ENCODE measurements around the gene POMGNT2.

POMGNT2 gene

GRCh38 chr3:43038010-43038409 is 67.9 kb downstream of the POMGNT2 start:
- Histone ChIP-seq H4K91ac (ENCODE audit: low read length) (no peak overlapping the region), H3K27ac (ENCODE audit: low read length, poor library complexity, severe bottlenecking) (no peak overlapping the region), H4K8ac (ENCODE audit: low read length) (no peak overlapping the region), H2BK5ac (ENCODE audit: low read depth, low read length, poor library complexity, severe bottlenecking) (no peak overlapping the region), H3K9ac (ENCODE audit: low read length) (no peak overlapping the region), H3K27me3 (ENCODE audit: control insufficient read depth in 1 of 2, insufficient read depth in 1 of 2, low read length in 2 of 2) (peaks cover 7 to 12% of the 10 kb centered on the region in 2 experiments), H3K4me3 (ENCODE audit: insufficient read depth in 1 of 2, low read depth in 1 of 2, low read length in 2 of 2) (no peak overlapping the region), H3K23ac (ENCODE audit: low read length in 2 of 2) (no peak overlapping the region), H3K4me1 (ENCODE audit: control insufficient read depth, insufficient read depth, low read depth, low read length) (no peaks in the 10 kb centered on the region), H3K4ac (ENCODE audit: low read depth in 1 of 2, low read length in 2 of 2) (no peak overlapping the region), H3K18ac (ENCODE audit: low read depth in 1 of 2, low read length in 2 of 2) (no peak overlapping the region), H2BK12ac (ENCODE audit: low read length in 2 of 2) (no peak overlapping the region), H3K36me3 (ENCODE audit: control insufficient read depth in 1 of 2, insufficient read depth in 2 of 2, low read depth in 1 of 2, low read length in 2 of 2) (no peaks in the 10 kb centered on the region), H3K4me2 (ENCODE audit: low read length, poor library complexity, severe bottlenecking) (no peak overlapping the region), H2AFZ (ENCODE audit: low read depth, low read length) (no peak overlapping the region), H2BK120ac (ENCODE audit: low read depth, low read length) (no peak overlapping the region), H3K79me1 (replicated peaks; ENCODE audit: low read length, poor library complexity, severe bottlenecking) (no peaks in the 10 kb centered on the region), H2AK5ac (ENCODE audit: low read length, severe bottlenecking) (no peak overlapping the region), H3K14ac (ENCODE audit: low read length in 2 of 2) (no peak overlapping the region), H3K9me3 (ENCODE audit: control insufficient read depth, low read length) (no peaks in the 10 kb centered on the region), H2BK15ac (ENCODE audit: low read depth, poor library complexity, severe bottlenecking) (no peak overlapping the region)
- no peak for DNase-seq
- 88% methylated on average over 5 of the region's 7 CpGs for WGBS

- no peak for DNase-seq
- Histone ChIP-seq H3K4me3 (ENCODE audit: insufficient read depth in 1 of 2, low read depth in 1 of 2, low read length in 2 of 2) (no peak overlapping the region), H3K36me3 (ENCODE audit: control insufficient read depth in 1 of 2, insufficient read depth in 2 of 2, low read depth in 1 of 2, low read length in 2 of 2) (no peaks in the 10 kb centered on the region), H3K79me1 (replicated peaks; ENCODE audit: low read length, poor library complexity, severe bottlenecking) (no peaks in the 10 kb centered on the region), H3K27ac (ENCODE audit: low read length, poor library complexity, severe bottlenecking) (no peak overlapping the region), H3K18ac (ENCODE audit: low read depth in 1 of 2, low read length in 2 of 2) (no peak overlapping the region), H3K27me3 (ENCODE audit: control insufficient read depth in 1 of 2, insufficient read depth in 1 of 2, low read length in 2 of 2) (peaks cover 7 to 12% of the 10 kb centered on the region in 2 experiments), H3K9ac (ENCODE audit: low read length) (no peak overlapping the region), H3K9me3 (ENCODE audit: control insufficient read depth, low read length) (no peaks in the 10 kb centered on the region), H3K4me1 (ENCODE audit: control insufficient read depth, insufficient read depth, low read depth, low read length) (no peaks in the 10 kb centered on the region), H4K91ac (ENCODE audit: low read length) (no peak overlapping the region), H2BK120ac (ENCODE audit: low read depth, low read length) (no peak overlapping the region), H3K14ac (ENCODE audit: low read length in 2 of 2) (no peak overlapping the region), H3K4ac (ENCODE audit: low read depth in 1 of 2, low read length in 2 of 2) (no peak overlapping the region), H4K8ac (ENCODE audit: low read length) (no peak overlapping the region), H2BK5ac (ENCODE audit: low read depth, low read length, poor library complexity, severe bottlenecking) (no peak overlapping the region), H3K4me2 (ENCODE audit: low read length, poor library complexity, severe bottlenecking) (no peak overlapping the region), H2BK12ac (ENCODE audit: low read length in 2 of 2) (no peak overlapping the region), H2BK15ac (ENCODE audit: low read depth, poor library complexity, severe bottlenecking) (no peak overlapping the region), H3K23ac (ENCODE audit: low read length in 2 of 2) (no peak overlapping the region), H2AFZ (ENCODE audit: low read depth, low read length) (no peak overlapping the region), H2AK5ac (ENCODE audit: low read length, severe bottlenecking) (no peak overlapping the region)
- 79% methylated on average over 9 of the region's 9 CpGs for WGBS
These were observed 69.1 kb downstream of the POMGNT2 start for GRCh38 chr3:43036621-43037423.

GRCh38 chr3:43035801-43036365 is 70.0 kb downstream of the POMGNT2 start:
- WGBS: 59% methylated on average over 5 of the region's 5 CpGs
- Histone ChIP-seq H3K27ac (ENCODE audit: low read length, poor library complexity, severe bottlenecking) (no peak overlapping the region), H3K14ac (ENCODE audit: low read length in 2 of 2) (no peak overlapping the region)

GRCh38 chr3:43034911-43035310 is 71.0 kb downstream of the POMGNT2 start:
- no peak overlapping the region for H3K4me3 ChIP-seq (ENCODE audit: insufficient read depth in 1 of 2, low read depth in 1 of 2, low read length in 2 of 2)
- no peak overlapping the region for H2AK5ac ChIP-seq (ENCODE audit: low read length, severe bottlenecking)
- no peak overlapping the region for H3K18ac ChIP-seq (ENCODE audit: low read depth in 1 of 2, low read length in 2 of 2)
- no peak for DNase-seq
- H2BK5ac ChIP-seq (ENCODE audit: low read depth, low read length, poor library complexity, severe bottlenecking): no peak overlapping the region
- H3K27me3 ChIP-seq (ENCODE audit: control insufficient read depth in 1 of 2, insufficient read depth in 1 of 2, low read length in 2 of 2): peaks cover 7 to 12% of the 10 kb centered on the region in 2 experiments
- H3K4ac ChIP-seq (ENCODE audit: low read depth in 1 of 2, low read length in 2 of 2): no peak overlapping the region
- no peak overlapping the region for H3K4me2 ChIP-seq (ENCODE audit: low read length, poor library complexity, severe bottlenecking)
- H3K36me3 ChIP-seq (ENCODE audit: control insufficient read depth in 1 of 2, insufficient read depth in 2 of 2, low read depth in 1 of 2, low read length in 2 of 2): no peaks in the 10 kb centered on the region
- H2BK120ac ChIP-seq (ENCODE audit: low read depth, low read length): no peak overlapping the region
- H3K9ac ChIP-seq (ENCODE audit: low read length): no peak overlapping the region
- no peak overlapping the region for H3K14ac ChIP-seq (ENCODE audit: low read length in 2 of 2)
- 90% methylated on average over 4 of the region's 4 CpGs for WGBS
- no peaks in the 10 kb centered on the region for H3K4me1 ChIP-seq (ENCODE audit: control insufficient read depth, insufficient read depth, low read depth, low read length)
- no peak overlapping the region for H2BK12ac ChIP-seq (ENCODE audit: low read length in 2 of 2)
- no peak overlapping the region for H4K8ac ChIP-seq (ENCODE audit: low read length)
- no peak overlapping the region for H4K91ac ChIP-seq (ENCODE audit: low read length)
- H3K27ac ChIP-seq (ENCODE audit: low read length, poor library complexity, severe bottlenecking): no peak overlapping the region
- no peak overlapping the region for H3K23ac ChIP-seq (ENCODE audit: low read length in 2 of 2)
- H3K9me3 ChIP-seq (ENCODE audit: control insufficient read depth, low read length): no peaks in the 10 kb centered on the region
- H2BK15ac ChIP-seq (ENCODE audit: low read depth, poor library complexity, severe bottlenecking): no peak overlapping the region
- H2AFZ ChIP-seq (ENCODE audit: low read depth, low read length): no peak overlapping the region
- no peaks in the 10 kb centered on the region for H3K79me1 ChIP-seq (replicated peaks; ENCODE audit: low read length, poor library complexity, severe bottlenecking)

More at GRCh38 chr3:43035801-43036365, 70.0 kb downstream of the POMGNT2 start:
- Histone ChIP-seq H3K4me3 (ENCODE audit: insufficient read depth in 1 of 2, low read depth in 1 of 2, low read length in 2 of 2) (no peak overlapping the region), H3K4me1 (ENCODE audit: control insufficient read depth, insufficient read depth, low read depth, low read length) (no peaks in the 10 kb centered on the region), H3K4ac (ENCODE audit: low read depth in 1 of 2, low read length in 2 of 2) (no peak overlapping the region), H3K9me3 (ENCODE audit: control insufficient read depth, low read length) (no peaks in the 10 kb centered on the region), H3K23ac (ENCODE audit: low read length in 2 of 2) (no peak overlapping the region), H3K27me3 (ENCODE audit: control insufficient read depth in 1 of 2, insufficient read depth in 1 of 2, low read length in 2 of 2) (peaks cover 7 to 12% of the 10 kb centered on the region in 2 experiments), H3K18ac (ENCODE audit: low read depth in 1 of 2, low read length in 2 of 2) (no peak overlapping the region), H2BK120ac (ENCODE audit: low read depth, low read length) (no peak overlapping the region), H4K8ac (ENCODE audit: low read length) (no peak overlapping the region), H4K91ac (ENCODE audit: low read length) (no peak overlapping the region), H3K4me2 (ENCODE audit: low read length, poor library complexity, severe bottlenecking) (no peak overlapping the region), H2BK15ac (ENCODE audit: low read depth, poor library complexity, severe bottlenecking) (no peak overlapping the region), H3K9ac (ENCODE audit: low read length) (no peak overlapping the region), H2AK5ac (ENCODE audit: low read length, severe bottlenecking) (no peak overlapping the region), H2AFZ (ENCODE audit: low read depth, low read length) (no peak overlapping the region), H2BK12ac (ENCODE audit: low read length in 2 of 2) (no peak overlapping the region), H3K36me3 (ENCODE audit: control insufficient read depth in 1 of 2, insufficient read depth in 2 of 2, low read depth in 1 of 2, low read length in 2 of 2) (no peaks in the 10 kb centered on the region), H2BK5ac (ENCODE audit: low read depth, low read length, poor library complexity, severe bottlenecking) (no peak overlapping the region), H3K79me1 (replicated peaks; ENCODE audit: low read length, poor library complexity, severe bottlenecking) (no peaks in the 10 kb centered on the region)
- no peak for DNase-seq
